Stimulated activated CD4-positive, alpha-beta T cell treated with anti-CD3 and anti-CD28 coated beads, Interleukin-1b, Interleukin-23, amount 100 ng/mL, for 4 hours (primary cell): Measurements from ENCODE around the gene IL6ST.
"Not testable (repeated sequence)": the region's sequence is repeated elsewhere in the genome, so short reads cannot be mapped to it uniquely, and the experiment has no call there.

ENCODE experiments used
- DNase-seq, 2 donors: peaks; one replicate each; pipeline ENCODE4 v3.0.0-alpha.2; 2020; ENCODE audit warnings: low read depth in 2 of 2

Gene IL6ST

GRCh38 chr5:56004874-56005273 lies 10.1 kb upstream of the IL6ST start:
- DNase-seq = no peak

DNA sequence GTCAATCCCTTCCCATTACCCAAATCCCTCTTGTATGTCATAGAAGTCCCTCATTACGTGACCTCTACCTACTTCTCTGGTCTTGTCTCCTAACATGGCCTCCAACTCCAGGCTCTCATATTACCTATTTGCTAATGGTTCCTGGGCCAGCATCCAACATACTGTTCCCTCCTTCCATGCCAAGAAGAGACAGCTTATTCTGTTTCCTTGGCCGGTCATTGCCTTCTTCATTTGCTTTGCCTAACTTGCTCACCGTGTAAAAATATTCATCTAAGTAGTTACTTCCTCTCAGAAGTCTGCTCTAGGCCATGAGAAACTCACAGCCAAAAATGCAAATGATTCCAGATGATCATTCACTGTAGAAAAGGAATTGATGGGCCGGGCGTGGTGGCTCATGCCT lies 8.9 kb upstream of the IL6ST start:
- DNase-seq = no peak

DNA sequence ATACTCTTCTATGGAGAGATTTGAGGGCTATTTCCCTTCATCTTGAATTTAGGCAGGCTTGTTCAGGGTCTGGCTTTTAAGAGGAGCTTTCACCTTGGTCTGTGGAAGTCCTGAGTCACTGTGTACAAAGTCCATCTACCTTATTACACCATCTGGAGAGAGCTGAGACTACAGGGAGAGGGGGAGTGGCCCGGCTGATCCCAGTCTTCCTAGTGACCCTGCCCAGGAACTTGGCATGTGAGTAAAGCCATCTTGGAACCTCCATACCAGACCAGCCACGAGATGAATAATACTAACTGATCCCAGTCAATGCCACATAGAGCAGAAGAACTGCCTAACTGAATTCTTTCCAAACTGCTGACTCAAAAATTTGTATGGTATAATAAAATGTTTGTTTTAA lies 8.4 kb upstream of the IL6ST start:
- no peak for DNase-seq

- no peak for DNase-seq
These were observed 7.5 kb upstream of the IL6ST start for GRCh38 chr5:56002303-56002702.

- DNase-seq = not testable (repeated sequence)
These were observed 5.5 kb upstream of the IL6ST start for GRCh38 chr5:56000221-56000620.

- no peak for DNase-seq
These were observed 4.2 kb upstream of the IL6ST start for GRCh38 chr5:55998966-55999365.

DNA sequence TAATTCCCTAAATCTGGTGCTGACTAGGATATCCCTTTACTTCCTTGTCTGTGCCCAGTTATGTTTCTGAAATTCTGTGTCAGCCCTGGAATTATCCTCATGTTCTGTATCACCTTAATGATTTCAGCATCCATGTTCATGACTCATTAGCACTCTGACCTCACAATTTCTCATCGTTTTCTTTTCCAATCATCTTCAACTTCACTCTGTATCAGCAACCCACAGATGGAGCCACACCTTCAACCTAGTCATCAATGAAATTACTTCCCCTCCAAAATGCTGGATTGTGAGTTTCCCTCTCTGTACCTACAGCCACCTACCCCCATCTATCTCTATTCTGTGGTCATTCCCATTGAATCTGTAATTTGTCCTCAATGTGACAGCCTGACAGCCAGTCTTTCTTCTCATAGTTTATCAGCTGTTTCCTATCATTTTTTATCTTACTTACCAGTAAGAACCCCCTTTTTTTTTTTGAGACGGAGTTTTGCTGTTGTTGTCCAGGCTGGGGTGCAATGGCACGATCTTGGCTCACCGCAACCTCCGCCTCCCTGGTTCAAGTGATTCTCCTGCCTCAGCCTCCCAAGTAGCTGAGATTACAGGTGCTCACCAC lies 3.1 kb upstream of the IL6ST start:
- no peak for DNase-seq

- DNase-seq = peak; percentile 95 to 98
These were observed 493 bp upstream of the IL6ST start for GRCh38 chr5:55994998-55995914.

DNA sequence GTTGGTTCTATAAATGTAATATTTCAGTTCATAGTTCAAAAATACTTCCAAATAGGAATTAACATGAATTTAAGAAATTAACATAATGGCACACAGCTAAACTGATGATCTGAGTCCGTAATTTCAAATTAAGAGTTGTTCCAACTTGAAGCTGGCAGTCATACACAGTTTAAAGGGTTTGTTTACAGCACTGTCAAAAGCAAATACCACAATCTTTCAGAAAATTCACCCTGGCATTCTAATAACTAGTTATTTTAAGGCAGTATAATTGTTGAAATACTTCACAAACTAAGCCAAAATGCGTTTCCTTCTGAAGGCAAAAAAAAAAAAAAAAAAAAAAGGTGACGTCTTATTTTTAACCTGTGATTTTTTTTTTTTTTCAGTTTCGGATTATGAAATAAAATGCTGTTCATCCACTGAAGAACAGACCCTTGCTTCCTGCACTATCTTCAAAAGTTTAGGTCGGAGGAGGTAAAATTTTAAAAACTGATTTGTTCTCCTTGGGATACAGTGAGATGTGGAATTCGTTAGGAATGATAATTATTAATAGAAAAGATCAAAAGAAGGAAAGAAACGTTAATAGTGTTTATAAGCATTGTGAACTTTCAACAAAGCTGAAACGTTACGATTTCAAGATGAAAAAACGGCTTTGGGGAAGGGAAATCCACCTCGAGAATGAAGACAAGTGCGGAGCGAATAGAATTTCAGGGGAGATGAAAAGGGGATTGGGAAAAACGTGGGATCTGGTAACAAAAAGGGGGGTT lies 850 bp downstream of the IL6ST start:
- DNase-seq = no peak

DNA sequence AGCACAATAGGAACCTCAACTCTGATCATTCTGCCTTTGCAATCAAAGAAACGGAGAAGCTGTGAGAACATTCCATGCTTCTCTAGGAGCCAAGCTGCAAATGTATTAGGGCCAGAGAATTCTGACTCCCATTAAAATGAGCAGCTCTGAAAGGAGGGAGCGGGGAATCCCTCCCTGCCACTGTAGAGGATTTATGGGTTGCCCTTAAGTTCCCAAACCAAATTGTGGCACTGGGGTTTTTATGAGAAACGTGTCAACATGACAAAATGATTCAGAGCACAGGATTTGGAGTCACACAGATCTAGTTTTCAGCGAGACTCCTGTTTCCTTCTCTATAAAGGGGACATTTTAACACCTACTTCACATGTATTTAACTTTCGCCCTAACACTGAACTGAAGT lies 1.8 kb downstream of the IL6ST start:
- no peak for DNase-seq

DNA sequence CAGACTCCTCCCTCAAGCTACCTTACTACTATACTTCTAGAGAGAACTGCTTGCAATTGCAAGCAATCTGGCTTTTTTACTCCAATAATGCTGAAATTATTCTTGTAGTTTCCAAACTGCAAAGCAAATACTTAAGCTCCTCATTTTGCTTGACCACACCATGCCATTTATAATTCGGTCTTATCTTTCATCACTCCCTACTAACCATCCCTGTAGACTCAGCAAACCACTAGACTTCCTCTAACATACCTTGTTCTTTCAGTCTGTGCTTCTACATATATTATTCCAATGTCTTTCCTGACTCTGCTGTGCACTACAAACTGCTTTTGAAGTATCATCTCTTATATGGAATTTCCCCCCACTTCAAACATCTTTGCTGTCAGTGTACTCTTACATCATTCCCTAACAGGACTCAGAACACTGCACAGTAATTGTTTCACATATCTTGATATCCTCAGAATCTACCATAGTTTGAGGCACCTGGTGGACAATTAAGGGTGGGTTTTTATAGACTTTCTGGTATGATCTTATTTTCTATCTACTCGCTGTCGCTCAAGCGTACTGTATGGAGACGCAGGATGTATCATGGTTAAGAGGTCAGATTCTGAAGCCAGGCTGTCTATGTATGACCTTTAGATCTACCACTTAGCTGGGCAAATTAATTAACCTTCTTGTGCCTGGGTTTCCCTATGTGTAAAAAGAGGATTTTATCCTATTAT lies 2.8 kb downstream of the IL6ST start:
- no peak for DNase-seq

- not testable (repeated sequence) for DNase-seq
These were observed 3.9 kb downstream of the IL6ST start for GRCh38 chr5:55990895-55991294.

DNA sequence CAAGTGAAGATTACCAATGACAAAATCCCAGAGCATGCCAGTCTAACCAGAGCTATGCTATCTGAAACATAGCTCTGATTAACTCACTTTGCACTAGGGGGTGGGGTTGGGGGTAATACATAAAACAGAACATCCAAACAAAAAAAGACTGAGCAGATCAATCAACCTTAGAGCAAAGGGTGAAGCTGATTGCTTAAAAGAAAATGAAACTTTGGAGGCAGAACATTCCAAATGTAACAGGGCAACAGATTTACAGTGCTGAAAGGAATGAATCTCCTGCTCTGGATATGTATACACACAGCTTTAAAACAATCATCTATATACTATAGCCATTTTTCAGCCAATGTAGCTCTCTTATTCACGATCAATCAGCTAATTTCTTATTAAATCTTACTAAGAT lies 4.9 kb downstream of the IL6ST start:
- no peak for DNase-seq

DNA sequence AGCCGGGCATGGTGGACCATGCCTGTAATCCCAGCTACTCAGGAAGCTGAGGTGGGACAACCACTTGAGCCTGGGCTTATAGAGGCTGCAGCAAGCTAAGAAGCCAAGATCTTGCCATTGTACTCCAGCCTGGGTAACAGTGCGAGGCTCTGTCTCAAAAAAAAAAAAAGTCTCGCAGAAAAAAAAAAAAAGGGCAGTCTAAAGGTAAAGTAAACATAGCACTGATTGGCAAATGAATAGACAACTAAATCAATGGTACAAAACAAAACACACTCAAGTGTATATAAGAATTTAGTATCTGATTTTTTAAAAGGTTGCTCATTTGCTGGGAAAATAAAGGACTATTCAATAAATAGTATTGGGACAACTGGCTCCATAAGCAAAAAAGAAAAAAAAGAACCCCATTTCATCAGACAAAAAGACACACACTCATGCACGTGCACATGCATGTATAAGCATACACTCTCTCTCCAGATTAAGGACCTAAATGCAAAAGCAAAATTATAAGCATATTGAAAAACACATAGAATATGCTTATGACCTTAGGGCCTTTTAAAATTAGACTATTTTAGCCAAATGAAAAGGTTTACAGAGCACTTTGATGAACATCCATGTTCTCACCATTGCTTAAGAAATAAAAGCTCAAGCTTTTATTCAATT lies 5.7 kb downstream of the IL6ST start:
- DNase-seq = no peak

DNA sequence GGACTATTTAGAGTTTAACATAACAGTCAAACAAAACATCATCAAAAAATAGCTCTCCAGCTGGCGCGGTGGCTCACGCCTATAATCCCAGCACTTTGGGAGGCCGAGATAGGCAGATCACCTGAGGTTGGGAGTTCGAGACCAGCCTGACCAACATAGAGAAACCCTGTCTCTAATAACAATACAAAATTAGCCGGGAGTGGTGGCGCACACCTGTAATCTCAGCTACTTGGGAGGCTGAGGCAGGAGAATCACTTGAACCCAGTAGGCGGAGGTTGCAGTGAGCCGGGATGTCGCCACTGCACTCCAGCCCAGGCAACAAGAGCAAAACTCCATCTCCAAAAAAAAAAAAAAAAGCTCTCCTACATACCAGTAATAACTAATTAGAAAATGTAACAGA lies 6.3 kb downstream of the IL6ST start:
- not testable (repeated sequence) for DNase-seq

GRCh38 chr5:55986931-55987330 lies 7.8 kb downstream of the IL6ST start:
- DNase-seq = no peak

GRCh38 chr5:55985181-55985580 lies 9.6 kb downstream of the IL6ST start:
- no peak for DNase-seq

GRCh38 chr5:55983986-55984385 lies 10.8 kb downstream of the IL6ST start:
- DNase-seq = no peak

DNA sequence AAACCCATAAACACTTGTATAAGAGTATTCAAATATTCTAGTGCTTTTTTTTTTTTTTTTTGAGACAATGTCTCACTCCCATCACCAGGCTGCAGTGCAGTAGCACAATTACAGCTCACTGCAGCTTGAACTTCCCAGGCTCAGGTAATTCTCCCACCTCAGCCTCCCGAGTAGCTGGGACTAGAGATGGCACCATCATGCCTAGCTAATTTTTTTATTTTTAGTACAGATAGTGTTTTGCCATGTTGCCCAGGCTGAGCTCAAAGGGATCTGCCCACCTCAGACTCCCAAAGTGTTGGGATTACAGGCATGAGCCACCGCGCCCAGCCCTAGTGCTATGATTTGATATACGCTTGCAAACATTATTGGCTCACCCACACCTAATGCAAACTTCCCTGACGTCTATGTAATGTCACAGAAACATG lies 11.8 kb downstream of the IL6ST start:
- no peak for DNase-seq

- DNase-seq = no peak
These were observed 21.5 kb downstream of the IL6ST start for GRCh38 chr5:55973296-55973695.

GRCh38 chr5:55969956-55970355 lies 24.8 kb downstream of the IL6ST start:
- DNase-seq = no peak
